Stimulated activated naive CD8-positive, alpha-beta T cell treated with anti-CD3 and anti-CD28 coated beads, Interleukin-15, Interleukin-2, amounts not matched to agents 100 ng/mL and 50 ng/mL, for 24 hours (primary cell): ENCODE measurements around the gene ZNF653.

ENCODE experiments used
- H3K27ac Mint-ChIP-seq: one replicate; pipeline ENCODE4 v1.8.0; 2021; ENCODE audit warnings: mild to moderate bottlenecking, mixed read lengths
- H3K27me3 Mint-ChIP-seq: one replicate; pipeline ENCODE4 v1.8.0; 2021; ENCODE audit warnings: mixed read lengths
- H3K36me3 Mint-ChIP-seq: one replicate; pipeline ENCODE4 v1.8.0; 2021; ENCODE audit warnings: low read depth, mixed read lengths
- H3K4me1 Mint-ChIP-seq: one replicate; pipeline ENCODE4 v1.8.0; 2021; ENCODE audit warnings: low read depth, mixed read lengths
- H3K4me3 Mint-ChIP-seq: one replicate; pipeline ENCODE4 v1.8.0; 2021; ENCODE audit warnings: mild to moderate bottlenecking, mixed read lengths
- H3K9me3 Mint-ChIP-seq: one replicate; pipeline ENCODE4 v1.8.0; 2021; ENCODE audit warnings: mixed read lengths

The ZNF653 gene

DNA sequence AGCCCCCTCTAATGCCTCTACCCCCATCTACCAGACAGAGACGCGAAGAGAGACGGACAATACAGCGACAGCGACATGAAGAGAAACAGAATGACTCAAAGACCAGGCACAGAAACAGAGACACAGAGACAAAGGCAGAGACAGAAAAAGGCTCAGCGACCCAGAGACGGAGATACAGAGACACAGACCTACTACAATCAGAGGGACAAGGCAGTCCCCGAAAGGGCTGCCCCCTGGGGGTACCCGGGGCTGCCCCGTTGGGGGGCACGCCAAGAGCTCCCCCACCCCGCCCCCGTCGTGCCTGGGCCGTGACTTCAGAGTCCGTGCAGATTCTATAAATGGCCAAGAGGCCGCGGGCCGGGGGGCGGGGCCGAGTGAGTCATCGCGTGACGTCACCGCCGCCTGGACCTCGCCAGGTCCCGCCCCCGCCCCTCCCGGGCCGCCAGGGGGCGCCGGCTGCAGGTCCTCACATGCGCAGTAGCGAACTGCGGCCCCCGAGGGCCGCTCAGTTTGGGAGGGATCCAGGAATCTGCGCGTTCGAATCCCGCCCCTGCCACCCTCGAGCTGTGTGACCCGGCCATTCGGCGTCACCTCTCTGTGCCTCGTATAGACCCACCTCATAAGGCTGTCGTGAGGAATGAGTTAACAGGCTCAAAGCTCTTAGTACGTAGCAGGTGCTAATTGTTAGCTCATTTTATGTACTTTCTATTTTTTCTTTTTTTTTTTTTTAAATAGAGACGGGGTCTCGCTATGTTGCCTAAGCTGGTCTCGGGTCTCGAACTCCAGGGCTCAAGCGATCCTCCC, 30.4 kb upstream of the ZNF653 start:
- Mint-ChIP-seq H3K27me3 (peaks cover 19% of the 10 kb centered on the region), H3K9me3 (no peaks in the 10 kb centered on the region), H3K36me3 (no peaks in the 10 kb centered on the region), H3K27ac (peak overlapping the region; percentile 1), H3K4me3 (peak overlapping the region; percentile 14), H3K4me1 (peaks cover 24% of the 10 kb centered on the region)

DNA sequence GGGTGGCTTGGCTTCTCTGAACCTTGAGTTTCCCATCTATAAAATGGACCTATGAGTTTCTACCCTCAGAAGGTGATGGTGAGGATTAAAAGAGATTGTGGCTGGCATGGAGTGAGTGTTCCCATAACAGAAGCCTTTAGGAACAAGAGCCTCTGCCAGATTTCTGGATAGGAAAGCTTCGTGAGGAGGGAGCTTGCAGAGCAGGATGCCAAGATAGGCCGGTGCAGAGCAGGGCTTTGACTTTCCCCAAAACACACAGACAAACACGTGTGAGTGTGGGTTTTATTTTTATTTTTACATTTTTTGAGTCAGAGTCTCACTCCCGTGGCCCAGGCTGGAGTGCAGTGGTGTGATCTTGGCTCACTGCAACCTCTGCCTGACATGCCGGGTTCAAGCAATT, 29.3 kb upstream of the ZNF653 start:
- Mint-ChIP-seq H3K36me3 (no peaks in the 10 kb centered on the region), H3K27me3 (peaks cover 15% of the 10 kb centered on the region), H3K27ac (no peak overlapping the region), H3K4me1 (peaks cover 24% of the 10 kb centered on the region), H3K4me3 (no peak overlapping the region), H3K9me3 (no peaks in the 10 kb centered on the region)

- no peaks in the 10 kb centered on the region for H3K36me3 Mint-ChIP-seq
- H3K27me3 Mint-ChIP-seq: peaks cover 15% of the 10 kb centered on the region
- H3K27ac Mint-ChIP-seq: no peak overlapping the region
- no peak overlapping the region for H3K4me3 Mint-ChIP-seq
- peaks cover 24% of the 10 kb centered on the region for H3K4me1 Mint-ChIP-seq
- no peaks in the 10 kb centered on the region for H3K9me3 Mint-ChIP-seq
These were observed 28.9 kb upstream of the ZNF653 start for GRCh38 chr19:11534538-11534937.

DNA sequence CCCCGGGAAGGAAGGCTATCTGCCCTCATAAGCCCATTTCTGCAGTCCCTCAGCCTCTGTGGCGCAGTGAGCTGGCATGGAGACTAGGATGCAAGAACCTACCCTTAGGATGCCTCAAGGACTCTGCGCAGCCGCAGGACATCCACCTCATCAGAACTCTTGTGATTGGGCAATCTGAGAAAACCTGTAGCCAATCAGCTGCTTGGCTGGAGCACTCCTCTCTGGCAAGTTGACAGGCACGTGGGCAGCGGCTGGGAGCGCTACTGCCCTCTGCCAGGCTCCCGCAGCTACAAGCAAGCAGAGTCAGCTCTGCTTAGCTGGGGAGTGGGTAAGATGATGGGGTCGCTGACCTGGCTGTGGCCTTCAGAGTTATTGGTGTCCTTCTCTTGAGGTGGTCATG, 24.8 kb upstream of the ZNF653 start:
- peaks cover 42% of the 10 kb centered on the region for H3K4me1 Mint-ChIP-seq
- H3K4me3 Mint-ChIP-seq: no peak overlapping the region
- H3K36me3 Mint-ChIP-seq: no peaks in the 10 kb centered on the region
- H3K9me3 Mint-ChIP-seq: no peaks in the 10 kb centered on the region
- H3K27me3 Mint-ChIP-seq: no peaks in the 10 kb centered on the region
- H3K27ac Mint-ChIP-seq: no peak overlapping the region

- Mint-ChIP-seq H3K4me3 (peak within 1 kb of the TSS; percentile 98), H3K9me3 (no peaks in the 10 kb centered on the region), H3K4me1 (peaks cover 36% of the 10 kb centered on the region), H3K27ac (peak within 1 kb of the TSS; percentile 93), H3K36me3 (no peaks in the 10 kb centered on the region), H3K27me3 (no peaks in the 10 kb centered on the region)
These were observed 23.1 kb upstream of the ZNF653 start, which contains the start of gene ECSIT for GRCh38 chr19:11528551-11529341. TSS of gene ECSIT (minus strand) at chr19:11529134. CDS start at chr19:11519170, 9,964 bp downstream.

GRCh38 chr19:11519138-11519537, 13.5 kb upstream of the ZNF653 start:
- no peaks in the 10 kb centered on the region for H3K4me1 Mint-ChIP-seq
- H3K27me3 Mint-ChIP-seq: no peaks in the 10 kb centered on the region
- H3K4me3 Mint-ChIP-seq: no peak overlapping the region
- H3K36me3 Mint-ChIP-seq: peaks cover 23% of the 10 kb centered on the region
- H3K9me3 Mint-ChIP-seq: no peaks in the 10 kb centered on the region
- H3K27ac Mint-ChIP-seq: no peak overlapping the region

DNA sequence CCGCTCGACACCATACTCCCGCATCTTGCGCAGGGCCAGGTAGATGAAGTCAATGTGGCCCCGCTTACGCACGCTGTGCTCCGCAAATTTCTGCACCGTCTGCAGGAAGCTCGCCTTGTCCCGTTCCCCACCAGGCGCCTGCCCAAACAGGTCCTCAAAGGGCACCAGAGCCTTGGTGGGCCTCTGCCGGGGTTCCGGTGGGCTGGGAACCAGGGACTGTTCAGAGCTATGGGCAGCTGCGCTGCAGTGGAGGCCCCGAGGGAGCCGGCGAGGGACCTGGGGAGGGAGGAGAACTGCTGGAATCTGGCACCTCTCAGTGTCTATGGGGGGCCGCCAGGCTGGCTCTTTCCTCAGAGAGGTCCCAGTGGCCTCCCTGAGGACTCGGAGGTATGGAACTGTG, 8.3 kb upstream of the ZNF653 start:
- no peaks in the 10 kb centered on the region for H3K4me1 Mint-ChIP-seq
- H3K4me3 Mint-ChIP-seq: no peak overlapping the region
- H3K27ac Mint-ChIP-seq: no peak overlapping the region
- no peaks in the 10 kb centered on the region for H3K27me3 Mint-ChIP-seq
- H3K36me3 Mint-ChIP-seq: peaks cover 31% of the 10 kb centered on the region
- H3K9me3 Mint-ChIP-seq: no peaks in the 10 kb centered on the region

DNA sequence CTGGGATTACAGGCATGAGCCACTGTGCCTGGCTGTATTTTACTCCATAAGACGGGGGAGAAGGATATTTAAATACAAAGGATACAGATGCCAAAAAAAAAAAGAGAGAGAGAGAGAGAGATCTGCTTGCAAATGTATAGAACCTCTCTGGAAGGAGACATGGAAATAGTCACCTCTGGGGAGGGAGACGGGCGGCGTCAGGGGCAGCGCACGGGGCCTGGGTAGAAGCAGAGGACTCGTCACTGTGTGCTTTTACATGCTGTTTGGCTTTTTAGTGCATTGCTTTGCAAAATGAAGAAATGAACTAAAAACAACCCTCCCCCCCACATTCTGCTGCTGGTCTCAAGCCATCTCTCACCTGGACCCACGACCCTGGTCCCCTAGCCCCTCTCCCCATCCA, 4.8 kb upstream of the ZNF653 start:
- Mint-ChIP-seq H3K27ac (no peak overlapping the region), H3K9me3 (no peaks in the 10 kb centered on the region), H3K4me1 (peaks cover 17% of the 10 kb centered on the region), H3K27me3 (no peaks in the 10 kb centered on the region), H3K36me3 (peaks cover 19% of the 10 kb centered on the region), H3K4me3 (no peak overlapping the region)

DNA sequence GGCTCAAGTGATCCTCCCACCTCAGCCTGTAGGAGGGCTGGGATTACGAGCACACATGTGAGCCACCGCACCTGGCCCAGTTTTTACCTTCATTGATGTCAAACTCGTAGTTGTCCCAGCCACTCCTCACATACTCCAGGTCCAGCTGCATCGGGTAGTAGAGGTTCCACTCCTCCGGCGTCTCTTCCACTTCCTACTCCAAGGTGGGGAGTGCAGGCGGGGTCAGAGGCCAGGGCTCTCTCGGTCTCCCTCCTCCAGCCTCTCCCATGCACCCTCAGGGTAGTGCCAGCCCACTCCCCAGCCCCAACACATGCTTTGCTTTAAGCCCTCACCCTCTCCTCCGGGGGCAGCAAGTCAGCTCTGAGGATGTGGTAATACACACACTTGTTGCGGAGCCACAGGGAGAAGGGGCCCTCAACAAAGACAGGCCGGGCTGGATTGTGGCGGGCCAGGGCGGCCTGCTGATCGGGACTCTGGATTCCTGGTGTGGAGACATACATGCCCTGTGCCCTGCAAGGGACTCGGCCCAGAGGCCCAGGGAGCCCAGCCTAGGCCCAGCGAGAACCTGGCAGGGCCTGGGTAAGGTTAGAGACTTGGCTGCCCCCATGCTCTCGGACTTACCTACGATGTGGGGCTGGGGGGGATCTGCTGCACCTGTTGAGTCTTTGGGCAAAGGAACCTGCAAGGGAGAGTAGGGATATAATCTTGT, 1.9 kb upstream of the ZNF653 start:
- Mint-ChIP-seq H3K27ac (no peak overlapping the region), H3K4me3 (peak overlapping the region; percentile 87)

DNA sequence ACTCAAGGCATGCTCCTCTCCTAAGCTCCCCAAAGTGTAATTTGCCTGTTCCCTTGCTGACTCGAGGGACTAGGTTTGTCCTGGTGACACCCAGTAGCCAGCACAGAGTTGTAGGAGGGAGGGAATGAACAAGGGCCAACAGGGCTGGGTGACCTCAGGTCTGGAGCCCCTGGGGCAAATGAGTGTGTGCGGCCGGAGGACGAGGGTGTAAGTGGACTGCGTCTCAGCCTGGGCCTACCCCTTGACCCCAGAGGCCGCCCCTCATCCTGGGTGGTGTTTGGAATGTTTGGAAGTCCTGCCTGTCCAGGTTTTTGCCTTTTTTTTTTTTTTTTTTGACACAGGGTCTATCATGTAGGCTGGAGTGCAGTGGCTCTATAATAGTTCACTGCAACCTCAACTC, 1.3 kb upstream of the ZNF653 start:
- Mint-ChIP-seq H3K36me3 (peaks cover 16% of the 10 kb centered on the region), H3K9me3 (no peaks in the 10 kb centered on the region), H3K4me1 (peaks cover 25% of the 10 kb centered on the region), H3K27me3 (no peaks in the 10 kb centered on the region), H3K27ac (peak overlapping the region; percentile 93), H3K4me3 (peak overlapping the region; percentile 87)

More for the DNA sequence above, 1.9 kb upstream of the ZNF653 start:
- Mint-ChIP-seq H3K27me3 (no peaks in the 10 kb centered on the region), H3K9me3 (no peaks in the 10 kb centered on the region), H3K4me1 (peaks cover 25% of the 10 kb centered on the region), H3K36me3 (peaks cover 16% of the 10 kb centered on the region)

- peak overlapping the region; percentile 93 for H3K27ac Mint-ChIP-seq
- no peaks in the 10 kb centered on the region for H3K9me3 Mint-ChIP-seq
- H3K4me3 Mint-ChIP-seq: peak overlapping the region; percentile 87
- no peaks in the 10 kb centered on the region for H3K27me3 Mint-ChIP-seq
- peaks cover 12% of the 10 kb centered on the region for H3K36me3 Mint-ChIP-seq
- peaks cover 25% of the 10 kb centered on the region for H3K4me1 Mint-ChIP-seq
These were observed 489 bp upstream of the ZNF653 start for GRCh38 chr19:11506101-11506555.

GRCh38 chr19:11505032-11505503, 571 bp downstream of the ZNF653 start:
- peak overlapping the region; percentile 87 for H3K4me3 Mint-ChIP-seq
- peaks cover 9% of the 10 kb centered on the region for H3K36me3 Mint-ChIP-seq
- H3K4me1 Mint-ChIP-seq: peaks cover 25% of the 10 kb centered on the region
- no peaks in the 10 kb centered on the region for H3K9me3 Mint-ChIP-seq
- no peaks in the 10 kb centered on the region for H3K27me3 Mint-ChIP-seq
- peak overlapping the region; percentile 76 for H3K27ac Mint-ChIP-seq

DNA sequence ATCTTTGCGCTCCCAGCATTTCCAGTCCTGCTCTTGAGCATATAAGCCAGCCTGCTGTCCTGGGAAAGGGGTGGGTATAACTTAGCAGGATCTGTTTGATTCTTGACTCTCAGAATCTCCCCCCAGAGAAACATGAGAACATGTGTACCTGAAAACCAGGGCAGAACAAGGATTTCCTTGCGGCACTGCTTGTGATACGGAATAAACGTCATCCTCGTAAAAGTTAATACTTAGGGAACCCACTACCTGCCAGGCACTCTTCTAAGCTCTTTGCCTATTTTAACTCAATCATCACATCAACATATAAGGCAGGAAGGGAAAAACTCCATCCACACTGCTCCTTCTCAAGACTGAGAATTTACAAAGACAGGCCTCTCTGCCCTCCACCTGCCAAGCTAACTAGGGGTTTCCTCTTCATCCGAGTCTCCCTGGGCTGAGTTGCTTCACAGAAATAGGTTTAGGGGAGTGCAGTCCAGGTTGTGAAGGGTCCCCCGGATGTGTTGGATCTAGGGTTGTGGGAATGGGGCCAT, 1.1 kb downstream of the ZNF653 start:
- Mint-ChIP-seq H3K27me3 (no peaks in the 10 kb centered on the region), H3K9me3 (no peaks in the 10 kb centered on the region), H3K4me1 (peaks cover 25% of the 10 kb centered on the region), H3K36me3 (peaks cover 14% of the 10 kb centered on the region), H3K27ac (peak overlapping the region; percentile 76), H3K4me3 (peak overlapping the region; percentile 87)

DNA sequence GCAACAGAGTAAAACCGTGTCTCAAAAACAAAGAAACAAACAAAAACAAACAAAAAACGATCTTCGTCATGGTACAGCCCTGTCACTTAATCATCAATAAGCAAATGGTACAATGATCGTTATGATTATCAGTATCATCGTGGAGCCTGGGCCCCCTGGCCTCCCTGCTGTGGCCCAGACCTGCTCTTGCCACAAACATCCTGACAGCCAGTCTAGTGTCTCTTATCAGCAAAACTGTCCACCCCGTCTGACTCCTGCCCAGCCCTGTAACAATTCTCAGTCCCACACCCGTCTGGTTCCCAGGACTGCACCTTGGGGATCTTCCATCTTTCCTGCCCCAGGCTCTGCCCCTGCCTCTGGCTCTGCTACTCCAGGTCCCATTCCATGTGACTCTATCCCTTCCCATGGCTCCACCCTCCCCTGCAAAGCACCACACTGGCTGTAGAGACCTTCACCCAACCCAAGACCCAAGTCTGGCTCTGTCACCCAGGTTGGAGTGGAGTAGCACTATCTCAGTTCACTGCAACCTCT, 5.7 kb downstream of the ZNF653 start:
- Mint-ChIP-seq H3K9me3 (no peaks in the 10 kb centered on the region), H3K36me3 (peaks cover 20% of the 10 kb centered on the region), H3K27me3 (no peaks in the 10 kb centered on the region), H3K4me1 (peaks cover 7% of the 10 kb centered on the region), H3K27ac (no peak overlapping the region), H3K4me3 (no peak overlapping the region)
